Measurements from ENCODE around the gene NAV2.

The NAV2 gene

DNA sequence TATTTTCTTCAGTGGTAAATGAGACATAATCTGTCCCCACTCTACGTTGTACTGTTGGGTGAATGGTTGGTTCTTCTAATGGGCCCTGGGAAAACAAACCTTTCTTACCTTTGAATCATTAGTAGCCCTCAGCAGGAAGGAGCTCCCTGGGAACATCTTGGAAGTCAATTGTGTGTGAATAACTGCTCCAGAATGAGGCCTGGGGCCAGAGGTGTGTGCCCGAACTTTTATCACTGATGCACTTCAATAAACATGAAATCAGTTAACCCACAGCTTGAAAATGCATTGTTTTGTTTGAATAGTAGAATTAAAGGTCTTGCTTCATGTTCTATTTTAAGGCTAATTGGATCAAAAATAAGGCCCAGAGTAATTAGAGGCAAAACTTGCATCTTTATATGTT is 67.1 kb downstream of the NAV2 start:
- DNase-seq (ENCODE audit: low spot score): no peak

DNA sequence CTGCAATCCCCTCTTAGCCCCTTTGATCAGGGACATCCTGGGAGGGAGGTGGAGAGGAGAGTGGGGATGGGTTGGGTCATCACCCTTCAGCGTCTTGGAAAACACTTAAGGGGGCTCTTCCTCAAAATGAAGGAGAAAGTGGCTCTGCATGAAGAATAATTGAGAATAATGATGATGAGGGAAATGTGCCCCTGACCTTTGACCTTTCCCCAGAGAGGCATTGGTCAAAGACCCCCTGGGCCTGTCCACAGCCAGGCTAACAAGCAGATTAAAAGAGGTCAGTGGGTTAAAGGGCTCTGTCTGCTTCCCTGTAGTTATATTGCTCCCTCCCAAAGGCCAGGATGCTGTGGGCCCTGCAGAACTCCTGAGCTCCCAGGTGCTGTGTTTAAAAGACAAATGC is 68.7 kb downstream of the NAV2 start:
- no peak for DNase-seq (ENCODE audit: low spot score)

- no peak for DNase-seq (ENCODE audit: low spot score)
These were observed 72.6 kb downstream of the NAV2 start for GRCh38 chr11:19785265-19785664.

DNA sequence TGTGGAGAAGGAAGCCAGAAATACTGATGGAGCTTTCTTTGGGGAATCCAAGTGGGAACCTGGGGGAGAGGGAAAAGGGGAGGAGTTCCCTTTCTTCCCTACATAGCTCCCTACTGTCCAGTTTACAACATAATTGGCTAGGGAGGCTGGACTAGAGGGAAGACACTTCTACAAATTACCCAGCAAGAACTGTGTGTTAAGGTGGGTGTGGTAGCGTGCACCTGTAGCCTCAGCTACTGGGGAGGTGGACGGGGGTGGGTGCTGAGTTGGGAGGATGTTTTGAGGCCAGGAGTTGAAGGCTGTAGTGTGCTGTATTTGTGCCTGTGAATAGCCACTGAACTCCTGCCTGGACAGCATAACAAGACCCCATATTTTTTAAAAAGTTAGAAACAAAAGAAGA is 74.0 kb downstream of the NAV2 start:
- no peak for DNase-seq (ENCODE audit: low spot score)

GRCh38 chr11:19788435-19788834 is 75.8 kb downstream of the NAV2 start:
- no peak for DNase-seq (ENCODE audit: low spot score)

DNA sequence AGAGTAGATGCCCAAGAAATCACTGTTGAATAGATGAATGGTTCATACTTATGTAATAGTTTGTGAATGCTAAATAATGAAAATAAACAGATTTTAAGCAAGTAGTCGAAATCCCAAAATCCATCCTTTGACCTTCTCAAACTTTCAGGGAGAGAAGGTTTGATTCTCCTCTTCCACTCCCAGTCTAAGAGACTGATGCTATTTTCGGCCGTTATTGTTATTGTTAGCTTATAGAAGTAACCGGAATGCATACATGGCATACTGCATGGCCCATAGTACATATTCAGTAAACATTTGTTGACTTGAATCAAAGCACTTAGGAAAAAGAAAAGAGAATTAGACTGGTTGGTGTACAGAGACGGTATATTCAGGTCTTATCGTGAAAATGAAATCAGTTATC is 76.6 kb downstream of the NAV2 start:
- no peak for DNase-seq (ENCODE audit: low spot score)

DNA sequence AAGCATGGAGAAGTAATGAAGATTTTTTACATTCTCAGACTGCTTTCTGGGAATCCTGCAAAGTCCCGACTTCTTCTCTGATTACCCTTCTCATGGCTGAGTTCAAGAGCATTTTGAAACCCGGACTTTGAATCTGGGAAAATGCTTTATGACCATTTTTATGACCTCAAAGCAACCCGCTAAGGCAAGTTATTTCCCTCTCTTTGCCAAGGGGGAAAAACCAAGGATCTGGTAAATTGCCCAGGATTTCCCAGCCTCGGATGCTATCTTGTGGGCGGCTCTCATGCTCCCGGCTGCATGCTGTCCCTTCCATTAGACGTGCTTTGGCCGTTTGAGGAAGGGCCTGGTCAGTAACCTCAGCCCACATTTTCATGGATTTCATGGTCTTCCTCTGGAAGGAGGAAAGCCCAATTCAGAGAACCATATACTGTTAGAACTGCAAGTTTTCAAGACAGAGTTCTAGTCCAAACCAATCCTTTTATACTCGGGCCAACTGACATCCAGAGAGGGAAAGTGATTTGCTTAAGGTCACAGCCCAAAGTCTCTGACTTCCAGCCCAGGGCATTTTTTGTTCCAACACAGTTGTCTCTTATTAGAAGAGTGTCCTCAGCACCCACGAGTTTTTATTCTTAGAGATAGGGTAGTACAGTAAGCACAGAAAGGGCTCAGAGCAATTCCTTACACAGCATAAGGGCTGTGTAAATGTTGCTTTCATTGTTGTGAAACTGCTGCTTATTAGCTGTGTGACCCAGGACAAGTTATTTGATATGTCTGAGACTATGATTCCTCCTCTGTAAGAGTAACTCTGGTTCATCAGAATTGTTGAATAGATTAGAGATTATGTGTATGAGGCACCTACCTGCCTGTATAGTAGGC is 77.4 kb downstream of the NAV2 start:
- DNase-seq (ENCODE audit: low spot score): peak; percentile 24

GRCh38 chr11:19790831-19791552 is 78.4 kb downstream of the NAV2 start:
- DNase-seq (ENCODE audit: low spot score): peak; percentile 17

- DNase-seq (ENCODE audit: low spot score): no peak
These were observed 79.9 kb downstream of the NAV2 start for GRCh38 chr11:19792510-19792909.

GRCh38 chr11:19793326-19793725 is 80.7 kb downstream of the NAV2 start:
- no peak for DNase-seq (ENCODE audit: low spot score)

DNA sequence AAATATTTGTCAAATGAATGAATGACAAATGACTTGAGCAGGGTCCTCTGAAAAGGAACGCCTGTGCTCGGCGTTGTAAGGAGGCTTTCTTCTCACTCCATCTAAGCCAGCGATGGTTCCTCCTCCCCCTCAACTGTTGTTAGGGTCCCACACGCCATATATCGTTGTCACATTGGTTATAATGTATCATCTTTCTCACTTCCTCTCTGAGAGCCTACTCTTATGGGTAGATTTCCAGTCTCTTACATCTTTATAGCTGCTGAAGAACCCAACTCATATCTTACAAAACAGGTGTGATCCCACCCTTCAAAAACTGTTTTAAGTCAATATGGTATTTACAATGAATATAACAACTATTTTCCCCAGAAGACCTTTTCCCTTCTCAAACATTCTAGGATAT is 81.5 kb downstream of the NAV2 start:
- DNase-seq (ENCODE audit: low spot score): no peak

DNA sequence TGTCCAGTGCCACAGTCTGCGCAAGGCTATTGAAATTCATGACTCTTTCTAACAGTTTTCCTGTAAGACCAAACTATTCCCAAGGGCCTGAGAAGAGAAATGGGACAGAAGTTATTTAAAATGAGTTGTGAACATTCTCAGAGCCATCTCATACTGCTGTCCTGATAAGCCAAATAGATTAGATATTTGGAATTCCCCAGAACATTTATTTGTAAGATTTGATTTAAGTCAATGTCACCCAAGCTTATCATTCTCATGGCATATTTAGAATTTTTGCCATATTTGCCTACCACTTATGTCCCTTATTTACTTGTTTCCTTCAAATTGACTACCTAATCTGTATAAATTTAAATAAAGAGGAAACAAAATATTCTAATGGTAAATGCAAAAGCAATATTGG is 82.4 kb downstream of the NAV2 start:
- no peak for DNase-seq (ENCODE audit: low spot score)

GRCh38 chr11:19800162-19800561 is 87.5 kb downstream of the NAV2 start:
- DNase-seq (ENCODE audit: low spot score): no peak

DNA sequence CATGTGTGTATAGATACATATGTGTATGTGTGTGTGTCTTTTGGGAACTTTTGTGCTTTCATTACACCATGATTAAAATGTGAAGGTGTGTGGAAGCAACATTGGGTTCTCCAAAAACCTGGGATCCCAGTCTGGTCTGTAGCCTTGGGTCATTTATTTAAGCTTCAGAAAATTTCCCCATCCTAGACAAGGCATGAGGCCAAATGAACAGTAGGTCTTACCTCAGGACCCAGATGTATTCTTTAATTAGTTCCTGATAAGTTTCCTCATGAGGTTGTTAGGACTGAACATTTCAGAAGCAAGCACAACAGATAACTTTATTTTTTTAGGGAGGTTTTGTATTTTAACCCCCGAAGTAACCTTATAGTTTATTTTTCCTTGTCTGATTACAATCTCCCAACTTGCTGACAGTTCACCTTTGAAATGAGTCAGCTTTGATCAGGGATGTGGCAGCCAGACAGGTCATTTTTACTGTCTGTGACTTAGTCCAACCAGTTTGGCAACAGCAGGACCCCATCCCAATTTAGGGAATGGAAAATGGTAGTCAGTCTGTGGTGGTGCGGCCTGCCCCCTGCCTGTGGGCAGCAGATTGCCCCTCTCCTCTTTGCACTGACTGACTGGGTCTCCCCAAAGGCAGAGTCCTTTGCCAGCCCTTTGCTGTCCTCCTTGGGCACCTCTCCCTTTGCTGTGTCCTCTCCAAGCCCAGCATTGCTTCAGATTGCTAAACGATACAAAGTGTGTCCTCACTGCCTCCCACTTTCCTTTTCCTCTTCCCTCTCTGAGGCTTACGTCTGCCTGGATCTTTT is 88.3 kb downstream of the NAV2 start:
- DNase-seq (ENCODE audit: low spot score): peak; percentile 31

- DNase-seq (ENCODE audit: low spot score): no peak
These were observed 90.2 kb downstream of the NAV2 start for GRCh38 chr11:19802773-19803293.

DNA sequence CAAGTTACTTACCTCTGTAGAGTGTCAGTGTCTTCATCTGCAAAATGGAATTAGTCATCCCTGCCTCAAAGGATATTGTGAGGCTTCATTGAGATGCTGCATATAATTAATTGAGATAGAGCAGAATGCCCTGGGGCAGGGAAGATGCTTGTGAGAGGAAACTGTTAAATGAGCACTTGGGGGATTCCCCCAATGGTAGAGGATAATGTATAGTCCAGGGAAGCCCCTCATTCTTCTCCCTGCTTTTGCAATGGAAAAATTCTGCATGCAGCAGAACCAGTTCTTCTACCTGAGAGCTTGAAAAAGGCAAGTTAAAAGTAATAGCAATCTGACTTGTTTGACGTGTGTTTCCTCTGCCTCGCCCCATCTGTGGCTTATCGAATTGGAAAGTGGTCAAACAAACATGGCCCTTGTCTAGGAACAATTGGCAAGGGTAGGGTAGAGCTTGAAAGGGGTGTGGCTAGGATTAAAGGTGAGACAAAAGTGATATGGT is 90.9 kb downstream of the NAV2 start:
- DNase-seq (ENCODE audit: low spot score): no peak

GRCh38 chr11:19805376-19805775 is 92.7 kb downstream of the NAV2 start:
- no peak for DNase-seq (ENCODE audit: low spot score)

DNA sequence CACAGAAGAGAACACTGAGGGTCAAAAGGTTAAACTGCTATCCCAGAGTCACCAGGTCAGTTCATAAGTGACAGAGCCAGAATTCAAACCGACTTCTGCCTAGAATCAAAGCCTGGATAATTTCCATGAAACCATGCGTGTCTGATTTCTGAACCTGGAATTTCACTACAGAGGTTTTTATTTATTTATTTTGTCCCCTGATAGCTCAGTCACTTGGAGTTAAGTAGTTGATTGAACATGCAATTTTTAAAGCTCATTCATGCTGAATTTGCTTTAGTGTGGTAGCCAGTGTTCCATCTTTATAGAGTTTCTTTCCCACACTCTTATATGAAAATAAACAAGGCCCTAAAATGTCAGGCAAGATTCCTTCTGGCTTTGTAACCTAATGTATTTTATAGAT is 93.2 kb downstream of the NAV2 start:
- DNase-seq (ENCODE audit: low spot score): no peak

DNA sequence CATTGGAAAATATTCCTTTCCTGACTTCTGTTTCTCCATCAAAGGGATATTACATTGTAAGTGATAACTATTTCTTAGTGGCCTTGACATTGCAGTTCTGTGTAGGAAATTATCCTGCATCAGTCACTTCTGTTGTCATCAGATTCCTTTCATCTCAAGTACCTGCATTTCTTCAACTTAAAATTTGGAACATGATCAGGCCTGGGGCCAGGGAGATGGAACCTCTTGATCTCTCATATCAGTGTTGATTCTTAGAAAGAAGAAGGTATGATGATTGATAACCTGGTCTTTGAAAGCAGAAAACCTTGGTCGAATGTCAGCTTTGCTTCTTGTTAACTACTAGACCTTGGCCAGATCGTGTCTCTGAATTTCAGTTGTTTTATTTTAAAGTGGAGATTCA is 93.6 kb downstream of the NAV2 start:
- DNase-seq (ENCODE audit: low spot score): no peak

DNA sequence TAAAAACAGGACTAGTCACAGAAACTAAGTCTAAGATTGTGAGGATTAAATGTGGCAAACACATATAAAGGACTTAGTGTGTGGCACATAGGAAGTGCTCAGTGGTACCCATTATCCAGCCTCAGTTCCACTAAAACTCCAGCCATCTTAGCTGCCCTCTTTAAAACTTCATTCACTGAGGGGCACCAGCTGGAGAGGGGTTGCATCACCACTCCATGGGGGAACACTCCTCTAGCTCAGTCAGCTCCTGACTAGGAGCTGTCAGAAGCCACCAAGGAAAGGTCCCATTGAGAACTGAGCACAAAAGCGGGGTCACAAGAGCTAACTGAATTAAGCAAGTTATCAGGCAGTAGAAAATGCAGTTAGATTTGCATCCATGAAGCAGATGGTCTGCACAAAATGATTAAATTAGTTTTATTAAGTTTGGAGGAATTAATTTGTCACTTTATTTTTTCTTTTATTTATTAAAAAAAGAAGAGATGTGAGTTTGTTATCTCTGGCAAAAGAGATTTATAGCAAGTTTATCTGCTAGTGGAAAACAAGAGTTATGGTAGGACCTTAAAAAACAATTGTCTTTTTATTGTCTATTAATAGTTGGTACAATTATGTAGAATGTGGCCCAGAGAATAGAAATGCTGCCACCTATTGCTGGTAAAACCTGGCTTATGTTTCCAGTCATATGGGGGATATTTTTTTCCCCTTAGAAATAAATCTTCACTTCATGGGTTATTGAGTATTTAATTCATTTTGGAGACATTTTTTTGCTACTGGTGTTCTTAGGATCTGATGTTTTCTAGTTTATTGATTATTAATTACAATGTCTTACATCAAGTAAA is 95.7 kb downstream of the NAV2 start:
- no peak for DNase-seq (ENCODE audit: low spot score)

DNA sequence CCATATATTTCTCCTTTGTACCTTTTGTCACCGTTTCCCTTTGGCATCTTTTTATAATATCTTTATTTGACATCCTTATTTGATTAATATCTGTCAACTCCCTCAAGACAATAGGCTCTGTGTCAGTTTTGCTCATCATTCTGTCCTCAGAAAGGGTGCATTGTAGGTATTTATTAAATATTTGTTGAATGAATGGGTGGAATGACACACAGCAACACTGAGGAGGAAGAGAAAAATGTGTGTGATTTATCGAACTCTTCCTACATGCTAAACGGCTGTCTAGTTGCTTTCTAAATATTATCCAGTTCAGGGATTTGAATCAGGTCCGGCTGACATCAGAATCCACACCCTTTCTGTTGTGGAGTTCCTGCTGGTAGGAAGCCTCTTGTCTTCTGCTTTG is 98.2 kb downstream of the NAV2 start:
- no peak for DNase-seq (ENCODE audit: low spot score)

All from cerebellar cortex (tissue), 1 donor.